NCI-H526 (cell line): ENCODE measurements around the gene PACS1.
A peak's percentile ranks its signal among the peaks of the same experiment; 100 is the strongest.

Experiments used
- DNase-seq, 2 experiments: peaks; one replicate each; lab custom pipeline; 2025; lab: John Stamatoyannopoulos, UW

Gene PACS1

DNA sequence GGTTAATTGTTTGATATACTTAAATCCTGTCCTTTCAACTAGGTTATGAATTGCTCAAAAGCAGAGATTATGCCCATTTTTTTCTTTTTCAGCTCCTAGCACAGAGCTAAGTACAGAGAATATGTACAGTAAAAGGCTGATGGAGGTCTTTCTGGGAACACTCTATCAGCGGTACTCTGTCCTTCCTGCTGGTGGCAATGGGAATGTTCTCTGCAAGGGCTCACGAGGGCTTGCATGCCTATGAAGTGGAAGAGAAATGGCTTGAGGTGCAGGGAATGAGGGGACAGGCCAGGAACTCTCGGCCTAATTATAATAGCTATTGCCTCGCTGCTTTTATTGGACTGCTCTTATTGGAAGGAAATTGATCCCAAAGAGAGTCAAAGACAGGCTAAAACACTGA lies 114.7 kb downstream of the PACS1 start:
- DNase-seq: no peak

DNA sequence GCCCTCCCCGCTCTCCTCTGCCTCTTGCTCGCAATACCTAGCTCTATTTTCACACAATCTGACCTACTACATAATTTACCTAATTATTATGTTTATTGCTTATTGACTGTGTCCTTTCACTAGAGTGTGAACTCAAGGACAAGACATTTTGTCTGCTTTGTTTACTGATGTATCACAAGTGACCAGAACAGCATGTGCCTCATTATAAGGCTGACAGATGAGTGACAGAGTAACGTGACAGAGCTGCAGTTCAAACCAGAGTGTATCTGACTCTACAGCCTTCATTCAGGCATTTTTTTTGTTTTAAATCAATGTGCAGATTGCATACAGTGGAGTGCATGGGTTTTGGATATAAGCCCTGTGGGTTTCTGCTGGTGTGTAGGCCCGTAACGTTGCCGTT lies 116.4 kb downstream of the PACS1 start:
- no peak for DNase-seq

DNA sequence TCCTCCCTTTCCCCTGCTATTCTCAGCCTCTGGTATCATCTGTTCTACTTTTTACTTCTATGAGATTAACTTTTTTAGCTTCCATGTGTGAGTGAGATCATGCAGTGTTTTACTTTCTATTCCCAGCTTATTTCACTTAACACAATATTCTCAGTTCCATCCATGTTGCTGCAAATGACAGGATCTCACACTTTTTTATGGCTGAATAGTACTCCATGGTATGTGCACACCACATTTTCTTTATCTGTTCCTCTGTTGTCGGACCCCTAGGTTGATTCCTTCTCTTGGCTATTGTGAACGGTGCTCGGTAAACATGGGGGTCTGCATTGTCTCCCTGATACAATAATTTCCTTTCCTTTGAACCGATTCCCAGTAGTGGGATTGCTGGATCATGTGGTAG lies 117.4 kb downstream of the PACS1 start:
- no peak for DNase-seq

DNA sequence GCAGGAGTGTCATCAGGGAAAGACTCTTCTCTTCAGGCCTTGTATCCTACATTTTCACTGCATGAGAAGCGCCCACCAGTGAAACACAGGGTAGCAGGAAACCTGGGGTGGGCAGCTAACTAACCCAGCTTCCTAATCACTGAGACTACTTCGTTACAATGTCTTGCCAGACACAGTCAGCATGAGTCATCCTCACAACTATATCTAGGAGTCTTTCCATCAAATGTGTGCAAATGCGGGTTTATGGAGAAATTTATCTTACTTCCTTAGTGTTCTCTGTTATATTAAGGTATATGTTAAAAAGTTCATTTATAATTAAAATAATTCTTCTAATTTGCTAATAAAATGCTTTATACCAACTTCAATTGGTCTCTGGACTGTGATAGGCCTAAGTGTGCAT lies 118.5 kb downstream of the PACS1 start:
- DNase-seq: no peak

DNA sequence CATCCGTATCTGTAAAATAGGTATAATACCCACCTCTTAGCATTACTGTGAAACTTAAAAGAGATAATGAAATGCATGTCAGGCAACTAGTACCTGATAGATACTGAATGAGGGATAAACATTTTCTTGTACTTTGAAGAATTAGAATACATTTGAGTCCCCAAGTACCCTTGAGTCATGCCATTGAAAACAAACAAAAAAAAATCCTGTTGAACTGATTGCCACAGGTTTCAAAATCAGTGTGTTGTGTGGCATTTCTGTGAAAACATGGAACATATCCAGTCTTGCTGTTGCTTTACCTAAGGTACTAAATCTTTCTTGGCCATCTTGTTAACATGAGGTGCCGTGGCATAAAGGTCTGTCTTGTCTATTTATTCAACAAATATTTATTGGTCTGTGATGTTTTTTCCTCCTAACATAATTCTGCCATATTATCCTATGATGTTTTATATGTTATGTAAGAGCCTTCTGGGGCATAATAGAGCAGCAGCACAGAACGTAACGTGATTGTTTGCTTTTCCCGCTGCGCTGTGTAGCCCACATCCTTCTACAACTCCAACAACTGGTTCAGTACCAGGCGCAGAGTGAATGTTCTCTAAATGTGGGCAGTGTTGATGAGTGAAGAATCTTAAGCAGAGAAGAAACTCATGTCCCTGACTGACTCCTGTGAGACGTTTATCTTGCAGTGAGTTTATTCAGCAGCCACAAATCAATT lies 119.1 kb downstream of the PACS1 start:
- no peak for DNase-seq

DNA sequence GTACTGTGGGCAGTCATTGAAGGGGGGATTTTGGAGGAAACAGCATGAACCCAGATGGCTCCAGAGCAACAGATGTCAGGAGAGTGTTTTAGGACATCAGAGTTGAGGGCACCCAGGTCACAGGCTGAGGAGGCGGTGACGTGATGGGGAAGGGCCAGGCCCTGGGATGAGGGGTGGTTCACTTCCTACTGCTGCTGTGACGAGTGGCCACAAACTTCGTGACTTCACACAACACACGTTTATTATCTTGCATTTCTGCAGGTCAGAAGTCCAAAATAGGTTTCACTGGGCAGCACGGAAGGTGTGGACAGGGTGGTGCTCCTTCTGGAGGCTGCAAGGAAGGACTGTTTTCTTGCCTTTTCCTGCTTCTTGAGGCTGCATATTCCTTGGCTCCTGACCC lies 120.7 kb downstream of the PACS1 start:
- no peak for DNase-seq

DNA sequence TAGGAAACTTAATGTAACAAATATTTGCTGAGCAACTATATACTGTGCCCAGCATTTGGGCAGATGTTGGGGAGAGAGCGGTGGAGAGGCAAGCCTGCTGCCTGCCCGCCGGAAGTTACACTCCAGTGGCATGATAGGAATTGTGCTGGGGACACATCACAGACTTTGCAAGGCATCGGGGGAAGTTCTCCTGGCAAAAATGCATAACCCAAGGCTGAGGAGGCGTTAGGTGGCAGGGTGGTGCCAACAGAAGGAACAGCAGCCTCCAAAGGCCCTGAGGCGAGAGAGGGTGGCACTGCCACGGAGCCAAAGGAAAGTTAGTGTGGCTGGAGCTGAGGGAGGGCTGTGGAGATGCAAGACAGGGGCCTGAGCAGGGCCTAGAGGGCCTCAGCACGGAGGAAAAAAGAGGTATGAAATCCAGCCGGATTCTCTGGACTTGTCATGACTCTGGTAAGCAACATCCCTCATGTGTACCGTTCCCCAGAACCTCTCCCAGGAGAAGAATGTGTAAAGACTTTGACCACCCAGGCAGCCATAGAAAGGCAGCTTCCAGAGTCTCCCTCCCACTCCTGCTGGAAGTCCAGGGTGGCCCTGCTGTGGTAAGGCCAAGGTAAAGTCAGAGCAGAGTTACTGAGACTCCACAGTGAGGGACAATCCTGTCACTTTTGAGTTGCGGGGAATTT lies 122.2 kb downstream of the PACS1 start:
- DNase-seq: no peak

DNA sequence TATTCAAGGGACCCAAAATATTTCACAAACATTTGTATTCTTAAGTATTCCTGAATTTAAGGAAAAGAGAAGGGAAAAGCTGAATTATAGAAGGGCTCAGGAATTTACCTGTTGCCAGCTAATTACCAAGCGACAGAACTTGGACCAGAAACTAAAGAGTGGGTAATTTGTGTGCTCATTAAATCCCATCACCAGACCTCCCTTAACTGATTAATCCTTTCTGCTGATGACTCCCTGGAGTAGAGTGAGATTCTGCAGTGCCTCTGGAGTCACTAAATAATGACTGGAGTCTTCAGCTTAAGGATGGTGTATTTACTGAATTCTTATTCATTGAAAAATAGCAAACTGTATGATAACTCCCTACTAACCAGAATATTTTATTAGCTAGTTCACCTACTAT lies 124.3 kb downstream of the PACS1 start:
- no peak for DNase-seq

DNA sequence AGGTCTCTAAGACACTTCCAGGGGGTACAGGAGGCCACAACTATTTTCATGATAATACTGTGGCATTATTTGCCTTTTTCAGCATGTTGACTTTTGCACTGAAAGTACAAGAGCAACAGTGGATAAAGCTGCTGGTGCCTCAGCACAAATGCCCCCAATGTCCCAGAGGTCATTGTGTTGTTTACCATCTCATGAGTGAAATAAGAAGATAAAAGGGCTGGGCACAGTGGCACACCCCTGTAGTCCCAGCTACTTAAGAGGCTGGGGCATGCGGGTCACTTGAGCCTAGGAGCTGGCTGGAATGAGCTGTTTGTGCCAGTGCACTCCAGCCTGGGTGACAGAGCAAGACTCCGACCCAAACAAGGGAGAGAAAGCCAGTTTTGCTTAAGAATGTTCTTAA lies 125.8 kb downstream of the PACS1 start:
- no peak for DNase-seq

DNA sequence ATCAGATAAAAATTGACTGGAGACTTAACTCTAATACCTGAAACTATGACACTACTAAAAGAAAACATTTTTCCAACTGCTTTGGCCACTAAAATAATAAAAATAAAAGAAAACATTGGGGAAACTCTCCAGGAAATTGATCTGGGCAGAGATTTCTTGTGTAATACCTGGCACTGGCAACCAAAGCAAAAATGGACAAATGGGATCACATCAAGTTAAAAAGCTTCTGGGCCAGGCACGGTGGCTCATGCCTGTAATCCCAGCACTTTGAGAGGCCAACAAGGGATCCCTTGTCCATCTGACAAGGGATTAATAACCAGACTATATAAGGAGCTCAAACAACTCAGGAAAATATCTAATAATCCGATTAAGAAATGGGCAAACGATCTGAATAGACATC lies 133.8 kb downstream of the PACS1 start:
- DNase-seq: no peak

DNA sequence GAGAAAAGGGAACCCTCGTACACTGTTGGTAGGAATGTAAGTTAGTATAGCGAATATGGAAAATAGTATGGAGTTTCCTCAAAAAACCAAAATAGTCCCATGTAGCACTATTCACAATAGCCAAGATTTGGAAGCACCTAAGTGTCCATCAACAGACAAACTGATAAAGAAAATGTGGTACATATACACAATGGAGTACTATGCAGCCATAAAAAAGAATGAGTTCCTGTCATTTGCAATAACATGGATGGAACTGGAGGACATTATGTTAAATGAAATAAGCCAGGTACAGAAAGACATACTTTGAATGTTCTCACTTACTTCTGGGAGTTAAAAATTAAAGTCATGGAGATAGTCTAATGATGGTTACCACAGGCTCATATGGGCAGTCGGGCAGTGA lies 134.3 kb downstream of the PACS1 start:
- no peak for DNase-seq

DNA sequence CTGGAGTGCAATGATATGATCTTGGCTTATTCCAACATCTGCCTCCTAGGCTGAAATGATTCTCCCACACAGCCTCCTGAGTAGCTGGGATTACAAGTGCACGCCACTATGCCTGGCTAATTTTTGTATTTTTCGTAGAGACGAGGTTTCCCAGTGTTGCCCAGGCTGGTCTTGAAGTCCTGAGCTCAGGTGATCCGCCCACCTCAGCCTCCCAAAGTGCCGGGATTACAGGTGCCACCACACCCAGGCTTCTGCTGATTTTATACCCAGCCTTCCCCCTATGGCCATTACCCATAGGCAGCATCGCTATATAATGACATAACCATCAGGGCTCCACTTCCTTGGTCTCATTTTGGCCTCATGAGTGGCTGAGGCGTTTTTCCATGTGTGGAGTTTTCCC lies 137.7 kb downstream of the PACS1 start:
- no peak for DNase-seq

DNA sequence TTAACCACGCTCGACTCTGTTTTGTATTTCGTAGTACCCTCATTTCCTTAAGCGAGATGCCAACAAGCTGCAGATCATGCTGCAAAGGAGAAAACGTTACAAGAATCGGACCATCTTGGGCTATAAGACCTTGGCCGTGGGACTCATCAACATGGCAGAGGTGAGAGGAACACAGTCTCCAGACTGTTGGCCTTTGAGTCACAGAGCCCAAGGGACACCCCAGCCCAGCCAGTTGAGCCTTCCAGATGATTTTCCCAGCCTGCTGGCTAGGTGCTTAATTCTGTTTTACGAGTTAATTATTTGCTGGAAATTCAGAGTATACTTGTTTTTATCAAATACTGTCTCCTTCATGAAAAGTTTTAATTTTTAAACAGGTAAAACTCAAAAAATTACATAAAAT lies 141.0 kb downstream of the PACS1 start:
- DNase-seq: no peak

DNA sequence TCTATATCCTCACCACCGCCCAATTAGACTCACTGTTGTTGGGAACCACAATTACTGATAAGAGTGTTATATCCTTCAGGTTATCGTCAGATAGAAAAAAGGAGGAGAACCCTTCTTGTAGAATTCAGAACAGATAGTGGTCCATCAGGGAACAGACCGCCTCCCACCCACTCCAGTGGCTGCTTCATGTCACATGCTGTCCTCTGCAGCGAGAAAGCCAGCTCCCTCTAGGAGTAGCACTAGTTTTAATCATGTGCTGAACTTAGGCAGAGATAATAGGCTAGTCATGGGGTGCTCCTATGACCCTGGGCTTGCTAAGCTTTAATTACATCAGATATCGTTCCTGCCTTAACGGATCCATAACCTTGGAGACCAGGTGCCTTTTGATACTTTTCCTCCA lies 146.8 kb downstream of the PACS1 start:
- no peak for DNase-seq

DNA sequence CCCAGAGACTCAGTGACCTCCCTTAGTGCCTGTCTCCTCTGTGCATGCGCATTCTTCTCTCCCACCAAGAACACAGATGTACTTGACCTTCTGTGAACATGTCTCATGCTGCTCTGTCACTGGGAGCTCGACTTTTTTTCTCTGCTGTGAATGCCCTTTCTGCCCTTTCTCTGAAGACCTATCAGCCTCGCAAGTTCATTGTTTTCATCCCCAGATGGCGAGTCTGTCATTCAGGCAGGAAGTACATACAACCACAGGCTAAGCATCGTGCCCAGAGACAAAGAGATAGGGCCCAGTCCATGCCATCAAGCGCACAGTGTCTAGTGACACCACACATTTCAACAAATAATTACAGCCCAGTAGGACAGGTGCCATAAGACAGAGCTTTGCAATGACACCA lies 148.0 kb downstream of the PACS1 start:
- no peak for DNase-seq

DNA sequence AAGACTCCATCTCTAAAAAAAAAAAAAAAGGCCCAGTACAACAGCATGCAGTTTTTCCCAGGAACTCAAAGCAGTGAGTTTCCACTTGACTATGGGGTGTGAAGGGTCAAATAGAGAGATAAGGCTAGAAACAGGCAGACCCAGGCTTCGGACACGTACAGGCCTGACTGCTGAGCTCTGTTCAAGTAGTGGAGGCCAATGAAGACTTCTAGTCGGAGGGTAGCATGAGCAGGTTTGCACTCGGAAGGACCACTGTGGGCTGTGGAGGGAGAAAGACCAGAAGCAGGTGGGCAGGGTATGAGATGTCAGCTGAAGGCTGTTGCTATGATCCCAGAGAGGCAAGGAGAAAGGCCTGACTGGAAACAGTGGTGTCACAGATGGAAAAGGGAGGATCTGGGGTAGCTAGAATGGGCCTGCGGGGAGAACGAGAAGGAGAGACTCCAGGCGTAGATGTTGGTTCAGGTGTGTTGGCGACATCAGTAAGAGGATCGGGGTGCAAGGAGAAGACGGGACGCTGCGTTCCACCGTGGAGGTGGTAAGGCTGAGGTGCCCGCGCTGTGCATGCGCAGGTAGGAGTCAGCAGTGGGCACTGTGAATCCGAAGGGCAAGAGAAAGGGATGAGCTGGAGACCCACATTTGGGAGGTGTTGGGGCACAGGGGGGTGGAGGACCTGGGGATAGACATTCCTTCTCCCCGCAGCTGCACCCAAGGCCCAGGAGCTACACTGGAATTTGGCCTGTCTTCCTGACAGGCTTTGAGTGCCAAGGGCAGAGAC lies 149.0 kb downstream of the PACS1 start:
- no peak for DNase-seq

DNA sequence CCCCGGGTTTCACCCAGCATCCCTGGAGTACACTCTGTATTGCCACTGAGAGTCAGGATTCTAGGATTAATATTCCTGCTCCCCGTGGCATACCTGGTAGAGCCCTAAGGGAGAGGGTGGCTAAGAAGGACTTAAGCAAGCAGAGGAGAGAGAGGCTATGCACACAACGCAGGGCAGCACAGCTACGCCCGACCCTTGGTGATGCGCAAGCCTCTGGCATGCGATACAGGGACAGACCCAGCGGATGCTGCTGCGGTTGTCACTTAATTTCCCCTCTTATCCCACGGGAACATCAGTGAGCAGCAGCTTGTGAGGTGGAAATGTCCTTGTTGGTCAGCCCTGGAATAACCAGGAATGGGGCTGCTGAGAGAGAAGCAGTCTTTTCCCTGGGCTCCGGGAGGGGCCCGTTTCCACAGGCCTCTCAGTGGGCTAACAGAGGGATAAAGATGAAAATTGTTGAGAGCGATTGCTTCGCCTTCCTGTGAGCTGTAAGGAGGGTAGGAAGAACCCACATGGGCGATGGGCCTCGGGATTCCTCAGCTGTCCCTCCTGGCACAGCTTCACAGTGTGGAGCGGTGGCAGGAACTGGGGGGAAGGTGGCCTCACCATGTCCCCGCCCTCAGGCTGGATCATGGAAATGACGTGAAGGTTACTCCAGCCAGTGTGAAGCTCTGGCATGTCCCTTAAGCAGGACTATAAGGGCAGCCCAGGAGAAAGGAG lies 149.9 kb downstream of the PACS1 start:
- DNase-seq: no peak

DNA sequence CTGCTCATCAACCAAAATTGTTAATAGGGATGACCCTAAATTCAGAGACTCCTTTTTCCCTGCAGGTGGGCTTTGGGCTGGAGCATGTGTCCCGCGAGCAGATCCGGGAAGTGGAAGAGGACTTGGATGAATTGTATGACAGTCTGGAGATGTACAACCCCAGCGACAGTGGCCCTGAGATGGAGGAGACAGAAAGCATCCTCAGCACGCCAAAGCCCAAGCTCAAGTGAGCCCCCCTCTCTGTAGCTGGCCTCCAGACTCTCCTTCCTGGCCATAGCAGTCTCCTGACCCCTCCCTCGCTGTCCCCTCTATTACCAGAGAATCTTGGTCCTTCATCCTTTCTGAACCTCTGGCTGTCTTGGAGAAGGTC lies 150.5 kb downstream of the PACS1 start:
- DNase-seq: no peak

DNA sequence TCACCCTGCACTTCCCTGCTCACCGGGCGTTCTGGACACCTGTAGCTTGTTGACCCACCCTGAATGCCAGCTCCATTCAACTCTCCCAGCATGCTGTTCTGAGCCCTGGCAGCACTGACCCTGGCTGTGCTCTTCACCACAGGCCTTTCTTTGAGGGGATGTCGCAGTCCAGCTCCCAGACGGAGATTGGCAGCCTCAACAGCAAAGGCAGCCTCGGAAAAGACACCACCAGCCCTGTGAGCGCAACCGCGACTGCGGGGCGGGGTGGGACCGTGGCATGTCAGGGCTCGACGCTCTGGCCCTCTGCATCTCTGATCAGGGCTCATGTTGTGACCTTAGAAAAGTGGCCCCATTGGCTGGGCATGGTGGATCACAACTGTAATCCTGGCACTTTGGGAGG lies 150.9 kb downstream of the PACS1 start:
- DNase-seq: no peak

DNA sequence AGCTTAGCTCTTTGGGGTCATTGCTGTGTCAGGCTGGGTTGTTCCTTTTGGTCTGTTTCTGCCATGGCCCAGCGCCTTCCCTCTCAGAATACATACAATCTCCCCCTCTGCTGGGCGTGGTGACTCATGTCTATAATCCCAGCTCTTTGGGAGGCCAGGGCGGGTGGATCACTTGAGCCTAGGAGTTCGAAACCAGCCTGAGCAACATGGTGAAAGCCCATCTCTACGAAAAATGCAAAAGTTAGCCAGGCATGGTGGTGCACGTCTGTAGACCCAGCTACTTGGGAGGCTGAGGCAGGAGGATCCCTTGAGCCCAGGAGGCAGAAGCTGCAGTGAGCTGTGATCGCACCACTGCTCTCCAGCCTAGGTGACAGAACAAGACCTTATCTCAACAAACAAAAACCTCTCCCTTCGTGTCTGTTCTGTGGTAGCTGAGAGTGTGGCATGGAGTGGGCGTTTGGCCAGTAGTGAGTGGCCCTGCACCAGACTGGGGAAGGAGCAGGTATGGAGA lies 151.7 kb downstream of the PACS1 start:
- no peak for DNase-seq

DNA sequence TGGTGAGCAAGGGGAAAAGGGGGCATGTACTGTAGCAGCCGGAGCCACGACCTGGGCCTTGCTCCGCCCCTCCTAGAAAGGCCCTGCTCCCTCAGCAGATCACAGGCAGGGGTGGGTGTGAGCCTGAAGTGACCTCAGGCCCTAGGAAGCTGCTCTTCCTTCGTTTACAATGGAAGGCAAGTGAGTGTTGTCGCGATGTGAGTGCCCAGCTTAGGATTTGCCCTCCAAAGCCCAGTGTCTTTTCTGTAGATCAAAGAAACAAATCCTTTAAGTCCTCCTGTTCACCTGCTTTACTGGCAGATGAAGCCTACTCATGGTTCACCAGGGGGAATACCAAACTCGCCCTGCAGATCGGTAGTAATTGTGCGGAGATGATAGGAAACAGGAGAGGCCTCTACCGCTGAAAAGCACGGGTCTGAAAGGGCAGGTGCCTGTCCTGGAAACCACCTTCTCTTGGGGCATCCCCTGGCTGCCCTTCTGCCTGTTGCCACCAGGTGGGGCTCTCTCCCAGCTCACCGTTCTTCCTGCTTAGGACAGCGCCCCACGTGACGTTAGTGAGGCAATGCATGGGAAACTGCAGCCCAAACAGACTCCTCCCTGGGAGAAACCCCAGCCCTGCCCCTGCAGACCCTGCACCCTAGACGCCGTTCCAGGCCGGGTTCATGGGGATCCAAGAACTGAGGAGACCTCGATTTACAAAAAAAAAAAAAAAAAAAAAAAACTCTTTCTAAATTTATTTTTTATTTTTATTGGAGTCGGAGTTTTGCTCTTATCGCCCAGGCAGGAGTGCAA lies 152.5 kb downstream of the PACS1 start:
- DNase-seq: peak; percentile 94 to 98
